ENCODE measurements around the gene MAGEA4.

The MAGEA4 gene

DNA sequence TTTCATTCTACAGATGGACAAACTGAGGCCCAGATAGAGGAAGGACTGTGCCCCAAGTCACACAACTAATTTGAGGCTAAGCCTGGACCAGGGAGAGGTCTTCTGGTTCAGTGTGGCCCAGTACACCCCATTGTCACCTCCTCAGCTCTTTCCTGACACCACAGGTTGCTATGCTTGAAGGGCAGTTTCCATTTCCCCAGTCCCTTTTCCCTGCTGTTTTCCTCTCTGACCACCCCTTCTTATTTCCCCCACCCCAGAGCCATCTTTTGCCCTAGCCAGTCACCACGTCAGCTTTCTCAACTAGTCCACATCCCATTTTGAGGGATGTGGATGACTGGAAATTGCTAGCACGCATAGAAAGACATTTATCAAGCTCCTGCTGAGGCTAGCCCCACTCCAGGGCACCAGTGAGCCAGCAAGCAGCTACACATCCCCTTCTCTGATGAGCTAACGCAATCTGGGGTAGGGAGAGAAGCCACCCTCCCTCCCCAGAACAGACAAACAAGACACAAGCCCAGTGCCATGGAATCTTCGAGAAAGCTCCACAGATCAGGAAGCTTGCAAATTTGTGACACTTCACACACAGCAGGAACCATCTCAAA lies 60.5 kb downstream of the MAGEA4 start:
- H3K9ac ChIP-seq (ENCODE audit: low read length): no peak overlapping the region
- no peaks in the 10 kb centered on the region for H3K36me3 ChIP-seq (replicated peaks; ENCODE audit: low read depth, low read length)
- no peaks in the 10 kb centered on the region for H3K4me1 ChIP-seq (ENCODE audit: low read length)
- no peak overlapping the region for H3K4me2 ChIP-seq (ENCODE audit: low read length)
- H3K27me3 ChIP-seq (ENCODE audit: low read depth, low read length): no peaks in the 10 kb centered on the region
- no peak for TF ChIP-seq EZH2phosphoT487 (IDR thresholded peaks at IDR 0.05; ENCODE audit: low read depth)
- TF ChIP-seq, protein P1, sequence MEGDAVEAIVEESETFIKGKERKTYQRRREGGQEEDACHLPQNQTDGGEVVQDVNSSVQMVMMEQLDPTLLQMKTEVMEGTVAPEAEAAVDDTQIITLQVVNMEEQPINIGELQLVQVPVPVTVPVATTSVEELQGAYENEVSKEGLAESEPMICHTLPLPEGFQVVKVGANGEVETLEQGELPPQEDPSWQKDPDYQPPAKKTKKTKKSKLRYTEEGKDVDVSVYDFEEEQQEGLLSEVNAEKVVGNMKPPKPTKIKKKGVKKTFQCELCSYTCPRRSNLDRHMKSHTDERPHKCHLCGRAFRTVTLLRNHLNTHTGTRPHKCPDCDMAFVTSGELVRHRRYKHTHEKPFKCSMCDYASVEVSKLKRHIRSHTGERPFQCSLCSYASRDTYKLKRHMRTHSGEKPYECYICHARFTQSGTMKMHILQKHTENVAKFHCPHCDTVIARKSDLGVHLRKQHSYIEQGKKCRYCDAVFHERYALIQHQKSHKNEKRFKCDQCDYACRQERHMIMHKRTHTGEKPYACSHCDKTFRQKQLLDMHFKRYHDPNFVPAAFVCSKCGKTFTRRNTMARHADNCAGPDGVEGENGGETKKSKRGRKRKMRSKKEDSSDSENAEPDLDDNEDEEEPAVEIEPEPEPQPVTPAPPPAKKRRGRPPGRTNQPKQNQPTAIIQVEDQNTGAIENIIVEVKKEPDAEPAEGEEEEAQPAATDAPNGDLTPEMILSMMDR (IDR thresholded peaks at IDR 0.05; ENCODE audit: low read depth, low read length): no peak
- no peak overlapping the region for H3K4me3 ChIP-seq (ENCODE audit: low read length)
- no peaks in the 10 kb centered on the region for H4K20me1 ChIP-seq (ENCODE audit: insufficient read depth, low read length)
- no peak overlapping the region for H3K27ac ChIP-seq (ENCODE audit: low read length)
- no peaks in the 10 kb centered on the region for H3K79me2 ChIP-seq (ENCODE audit: low read length)
- H3K9me3 ChIP-seq (ENCODE audit: insufficient read depth, low read length): no peaks in the 10 kb centered on the region
- no peak overlapping the region for H2AFZ ChIP-seq (ENCODE audit: low read depth, low read length)

DNA sequence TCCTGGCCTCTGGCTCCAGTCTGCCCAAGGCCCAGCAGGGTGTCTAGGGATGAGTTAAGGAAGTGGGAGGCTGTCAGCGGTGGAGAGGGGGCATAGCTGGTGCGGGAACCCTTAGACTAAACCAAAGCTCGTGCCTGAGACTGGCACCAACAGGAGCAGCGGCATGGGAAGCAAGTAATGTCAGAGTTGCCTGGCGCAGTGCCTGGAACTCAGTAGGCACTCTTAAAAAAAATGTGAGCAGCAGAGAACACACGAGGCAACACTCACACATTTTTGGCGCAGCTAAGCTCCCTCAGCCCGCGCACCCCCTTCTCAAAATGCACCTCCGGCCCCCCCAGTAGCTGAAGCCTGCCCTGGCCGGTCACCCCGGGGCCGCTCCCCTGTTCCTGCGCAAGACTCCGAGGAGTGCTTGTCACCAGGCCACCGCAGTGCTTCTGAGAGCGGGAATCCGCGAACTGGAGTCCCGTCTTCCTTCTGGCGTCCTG lies 61.2 kb downstream of the MAGEA4 start:
- no peak overlapping the region for H3K4me3 ChIP-seq (ENCODE audit: low read length)
- H3K27me3 ChIP-seq (ENCODE audit: low read depth, low read length): no peaks in the 10 kb centered on the region
- no peaks in the 10 kb centered on the region for H3K4me1 ChIP-seq (ENCODE audit: low read length)
- no peak overlapping the region for H3K9ac ChIP-seq (ENCODE audit: low read length)
- H3K36me3 ChIP-seq (replicated peaks; ENCODE audit: low read depth, low read length): no peaks in the 10 kb centered on the region
- no peaks in the 10 kb centered on the region for H3K9me3 ChIP-seq (ENCODE audit: insufficient read depth, low read length)
- H4K20me1 ChIP-seq (ENCODE audit: insufficient read depth, low read length): no peaks in the 10 kb centered on the region
- H3K4me2 ChIP-seq (ENCODE audit: low read length): no peak overlapping the region
- TF ChIP-seq, protein P1 (IDR thresholded peaks at IDR 0.05; ENCODE audit: low read depth, low read length): no peak
- no peak for TF ChIP-seq EZH2phosphoT487 (IDR thresholded peaks at IDR 0.05; ENCODE audit: low read depth)
- H2AFZ ChIP-seq (ENCODE audit: low read depth, low read length): no peak overlapping the region
- no peaks in the 10 kb centered on the region for H3K79me2 ChIP-seq (ENCODE audit: low read length)
- H3K27ac ChIP-seq (ENCODE audit: low read length): no peak overlapping the region
